NOMO-1 treated with DMSO at 0.1 percent for 48 hours (cell line): ENCODE measurements around the gene SYCP2.
"Not testable (repeated sequence)": the region's sequence is repeated elsewhere in the genome, so short reads cannot be mapped to it uniquely, and the experiment has no call there.

Experiments
- DNase-seq: peaks from one replicate; lab custom pipeline; 2025; ENCODE audit not compliant: unreplicated experiment; lab: John Stamatoyannopoulos, UW

The SYCP2 gene

GRCh38 chr20:59933296-59933848 lies at the start of gene SYCP2:
Gene SYCP2, minus strand, starts transcription at chr20:59933637. Its CDS starts 11,224 bp downstream, at chr20:59922413.
- peak; percentile 9 for DNase-seq

GRCh38 chr20:59983076-59983475 lies 49.6 kb upstream of the SYCP2 start:
- no peak for DNase-seq

GRCh38 chr20:59977086-59977485 lies 43.6 kb upstream of the SYCP2 start:
- DNase-seq, result no peak

GRCh38 chr20:59976156-59976782 lies 42.8 kb upstream of the SYCP2 start:
- DNase-seq, result no peak

GRCh38 chr20:59972037-59972801 lies 38.8 kb upstream of the SYCP2 start:
- DNase-seq, result peak; percentile 26

- DNase-seq, result no peak
These were observed 38.0 kb upstream of the SYCP2 start for GRCh38 chr20:59971428-59971827.

GRCh38 chr20:59966428-59966827 lies 33.0 kb upstream of the SYCP2 start:
- DNase-seq, result no peak

- no peak for DNase-seq
These were observed 28.7 kb upstream of the SYCP2 start for GRCh38 chr20:59962155-59962554.

- DNase-seq, result no peak
These were observed 28.0 kb upstream of the SYCP2 start for GRCh38 chr20:59961423-59961822.

GRCh38 chr20:59958626-59959025 lies 25.2 kb upstream of the SYCP2 start:
- no peak for DNase-seq

- DNase-seq, result no peak
These were observed 24.7 kb upstream of the SYCP2 start, which contains the start of gene CDH26 for GRCh38 chr20:59958123-59958522. Gene CDH26, plus strand, starts transcription at chr20:59958423. Its CDS starts 304 bp downstream, at chr20:59958727.

GRCh38 chr20:59957568-59957967 lies 24.1 kb upstream of the SYCP2 start:
- DNase-seq, result not testable (repeated sequence)

GRCh38 chr20:59955131-59955796 lies 21.8 kb upstream of the SYCP2 start:
- DNase-seq, result peak; percentile 47

GRCh38 chr20:59954718-59955117 lies 21.3 kb upstream of the SYCP2 start:
- no peak for DNase-seq

- no peak for DNase-seq
These were observed 16.5 kb upstream of the SYCP2 start for GRCh38 chr20:59949911-59950310.

- peak; percentile 65 for DNase-seq
These were observed 15.6 kb upstream of the SYCP2 start for GRCh38 chr20:59948828-59949720.

GRCh38 chr20:59948212-59948611 lies 14.8 kb upstream of the SYCP2 start:
- peak; percentile 12 for DNase-seq

GRCh38 chr20:59947376-59947775 lies 13.9 kb upstream of the SYCP2 start:
- DNase-seq, result no peak

- DNase-seq, result no peak
These were observed 12.3 kb upstream of the SYCP2 start for GRCh38 chr20:59945731-59946130.

GRCh38 chr20:59945175-59945574 lies 11.7 kb upstream of the SYCP2 start:
- DNase-seq, result no peak

- DNase-seq, result no peak
These were observed 11.3 kb upstream of the SYCP2 start for GRCh38 chr20:59944726-59945125.
